GM10847 (cell line): ENCODE results near the gene BACH2.

Experiments
- POLR2A ChIP-seq: IDR thresholded peaks from 2 replicates; pipeline ENCODE4 v1.6.1; 2011; ENCODE audit not compliant: insufficient read length; ENCODE audit errors: extremely low read depth

Gene BACH2

GRCh38 chr6:90314514-90314913 is 17.9 kb upstream of the BACH2 start:
- no peak for TF ChIP-seq POLR2A

DNA sequence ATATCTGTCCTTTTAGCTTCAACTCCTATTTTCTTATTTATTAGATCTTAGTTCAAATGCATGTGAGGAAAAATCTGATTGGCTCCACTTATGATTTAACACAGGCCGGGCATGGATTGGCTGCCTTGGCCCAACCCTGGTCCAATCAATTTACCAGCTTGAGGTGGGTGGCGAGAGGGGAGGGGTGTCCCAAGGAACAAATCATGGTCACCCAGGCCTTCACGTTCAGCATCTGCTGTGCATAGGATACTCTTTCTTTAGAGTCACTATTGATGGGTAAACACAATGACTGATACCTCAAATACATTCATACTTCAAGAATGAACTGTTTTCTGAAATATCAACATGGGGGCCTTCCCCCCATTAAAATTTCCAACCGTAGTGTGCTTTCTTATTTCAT is 14.9 kb upstream of the BACH2 start:
- TF ChIP-seq POLR2A = no peak

GRCh38 chr6:90305800-90306448 is 9.3 kb upstream of the BACH2 start:
- no peak for TF ChIP-seq POLR2A

DNA sequence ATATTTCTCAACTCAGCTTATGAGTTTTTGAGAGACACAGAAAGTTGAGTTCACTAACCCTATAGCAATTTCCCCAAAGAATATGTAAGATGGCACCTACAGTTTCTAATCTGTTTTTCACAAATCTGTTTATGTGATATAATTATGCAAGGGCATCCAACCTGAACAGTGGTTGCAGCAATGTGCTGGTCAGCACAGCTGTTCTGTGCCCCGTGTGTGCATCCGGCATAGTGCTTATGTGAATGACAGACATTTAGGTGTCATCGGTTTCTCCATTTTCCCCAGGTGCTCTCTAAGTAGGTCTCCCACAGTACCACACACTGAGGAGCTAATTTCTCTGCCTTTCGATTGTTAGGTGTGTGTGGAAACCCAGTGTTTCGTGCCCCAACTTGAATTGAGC is 7.7 kb upstream of the BACH2 start:
- TF ChIP-seq POLR2A = no peak

GRCh38 chr6:90303039-90303438 is 6.4 kb upstream of the BACH2 start:
- no peak for TF ChIP-seq POLR2A

- TF ChIP-seq POLR2A = no peak
Observed at GRCh38 chr6:90302320-90302719, 5.7 kb upstream of the BACH2 start.

DNA sequence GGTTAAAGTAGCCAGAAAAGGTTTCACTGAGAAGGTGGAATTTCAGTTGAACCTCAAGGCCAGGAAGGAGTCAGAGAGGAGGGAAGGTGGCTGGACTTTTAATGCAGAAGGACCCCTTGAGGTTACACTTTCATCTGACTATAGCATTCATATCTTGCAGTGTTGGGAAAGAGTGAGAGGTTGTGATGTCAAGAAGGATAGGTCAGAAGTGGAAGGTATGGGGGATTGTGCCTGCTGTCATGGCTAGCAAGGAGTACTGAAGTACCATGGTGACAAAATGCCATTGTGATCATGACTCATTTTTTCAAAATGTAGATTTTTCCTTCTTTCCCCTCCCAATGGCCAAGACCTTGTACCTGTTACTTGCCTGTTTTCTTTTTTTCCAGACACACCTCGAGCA is 5.2 kb upstream of the BACH2 start:
- no peak for TF ChIP-seq POLR2A

DNA sequence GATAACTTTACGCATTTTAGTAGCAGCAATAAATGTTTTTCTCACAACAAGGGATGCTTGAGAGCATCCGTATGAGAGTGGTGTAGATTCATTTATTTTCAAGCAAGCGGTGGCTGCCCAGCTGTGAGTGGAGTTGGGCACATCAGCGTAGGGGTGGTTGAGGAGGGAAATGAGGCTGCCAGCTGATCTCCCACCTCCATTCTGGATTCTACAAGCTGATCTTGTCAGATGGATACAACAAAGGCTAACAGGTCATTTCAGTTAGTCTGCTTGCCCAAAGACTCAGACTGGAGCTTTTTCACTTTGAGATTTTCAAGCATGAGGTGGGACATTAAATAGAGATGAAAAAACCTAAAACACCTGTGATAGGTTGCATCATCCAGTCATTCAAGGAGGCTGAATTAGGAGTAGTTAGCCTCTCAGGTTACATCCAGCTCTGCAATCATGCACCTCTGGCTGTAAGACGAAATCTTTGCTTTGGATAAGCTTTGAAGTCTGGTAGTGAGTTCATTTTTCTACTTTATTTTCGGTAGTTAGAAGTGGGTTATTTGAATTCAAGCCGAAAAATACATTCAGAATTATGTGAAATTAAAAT is 1.9 kb upstream of the BACH2 start:
- TF ChIP-seq POLR2A = no peak

- no peak for TF ChIP-seq POLR2A
Observed at GRCh38 chr6:90297867-90298381, 1.3 kb upstream of the BACH2 start.

GRCh38 chr6:90297115-90297866 is 648 bp upstream of the BACH2 start:
- TF ChIP-seq POLR2A = no peak

DNA sequence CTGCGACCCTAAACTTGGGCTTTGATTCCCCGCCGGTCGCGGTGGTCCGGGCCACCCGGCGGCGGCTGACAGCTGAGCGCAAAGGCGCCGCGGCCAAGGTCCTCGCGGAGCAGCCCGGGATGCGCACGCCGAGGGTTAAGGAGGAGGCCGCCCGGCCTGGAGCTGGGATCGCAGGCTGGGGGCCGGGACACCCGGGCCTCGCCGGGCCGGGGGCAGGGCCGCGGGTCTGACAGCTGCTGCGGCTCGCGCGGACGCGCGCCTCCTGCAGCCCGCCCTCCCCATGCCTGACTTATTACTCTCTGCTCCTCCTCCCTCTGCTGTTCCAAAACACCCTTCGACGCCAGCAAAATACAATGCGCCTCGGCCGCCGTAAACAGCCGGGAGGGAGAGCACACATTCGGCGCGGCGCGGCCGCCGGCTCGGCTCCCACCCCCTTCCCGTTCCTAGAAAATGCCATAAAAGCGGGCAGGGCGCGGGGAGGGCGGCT is 746 bp downstream of the BACH2 start:
- TF ChIP-seq POLR2A = no peak

DNA sequence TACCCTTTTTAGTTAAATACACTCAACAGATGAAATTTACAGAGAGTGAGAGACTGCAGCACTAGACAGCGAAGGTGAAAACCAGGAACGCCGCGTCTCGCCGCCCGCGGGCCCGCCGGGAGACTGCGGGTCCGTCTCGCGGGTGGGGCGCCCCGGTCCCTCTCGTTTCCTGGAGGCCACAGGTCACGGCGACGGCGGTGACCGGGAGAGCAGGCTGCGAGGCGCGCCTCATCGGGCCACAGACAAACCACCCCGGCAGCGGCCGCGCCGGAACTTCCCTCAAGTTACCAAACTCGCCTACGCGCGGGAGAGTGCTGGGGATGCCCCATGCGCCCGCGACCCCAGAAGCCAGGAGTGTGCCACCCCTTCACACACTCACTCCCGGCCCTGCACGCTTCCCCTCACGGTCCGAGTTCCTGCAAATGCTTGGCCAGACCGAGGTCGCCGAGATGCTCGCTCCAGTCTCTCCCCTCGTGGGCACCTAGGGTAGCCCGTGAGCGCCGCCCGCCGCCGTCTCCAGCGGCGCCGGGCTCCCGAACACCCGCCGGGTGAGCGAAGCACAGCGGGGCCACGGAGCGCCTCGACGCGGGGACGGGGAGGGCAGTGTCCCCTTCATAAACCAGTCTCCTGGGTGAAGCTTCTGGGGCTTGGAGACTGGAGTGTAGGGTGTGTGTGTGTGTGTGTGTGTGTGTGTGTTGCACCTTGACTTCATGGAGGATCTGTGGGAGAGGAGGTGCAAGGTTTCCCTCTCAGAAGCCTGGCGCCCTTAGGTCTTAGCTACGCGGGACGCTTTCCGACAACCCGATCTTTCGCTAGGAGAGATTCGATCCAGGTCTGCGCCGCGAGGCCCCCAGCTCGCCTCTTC is 1.4 kb downstream of the BACH2 start:
- no peak for TF ChIP-seq POLR2A

GRCh38 chr6:90294614-90294988 is 2.0 kb downstream of the BACH2 start:
- no peak for TF ChIP-seq POLR2A

DNA sequence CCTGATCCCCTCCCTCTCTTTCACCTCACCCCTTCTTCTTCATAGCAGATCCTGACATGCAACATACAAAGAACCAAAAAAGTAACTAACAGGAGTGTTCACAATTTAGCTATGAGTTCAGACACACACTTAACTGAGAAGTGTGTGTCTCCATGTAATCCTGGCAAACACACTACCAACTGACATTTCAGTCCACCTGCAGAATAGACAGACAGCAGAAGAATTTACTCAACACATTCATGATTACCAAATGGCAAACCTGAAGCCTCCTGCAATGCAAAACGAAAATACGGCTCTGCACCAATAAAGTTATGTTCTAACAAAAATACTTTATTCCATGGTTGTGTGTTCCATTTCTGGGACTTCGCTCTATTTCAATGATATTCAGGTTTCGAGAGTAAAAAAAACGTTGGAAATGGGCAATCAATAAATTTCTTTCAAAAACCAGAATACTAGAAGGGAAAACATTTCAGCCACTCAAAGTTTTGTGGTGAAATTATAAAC is 2.6 kb downstream of the BACH2 start:
- TF ChIP-seq POLR2A = no peak

DNA sequence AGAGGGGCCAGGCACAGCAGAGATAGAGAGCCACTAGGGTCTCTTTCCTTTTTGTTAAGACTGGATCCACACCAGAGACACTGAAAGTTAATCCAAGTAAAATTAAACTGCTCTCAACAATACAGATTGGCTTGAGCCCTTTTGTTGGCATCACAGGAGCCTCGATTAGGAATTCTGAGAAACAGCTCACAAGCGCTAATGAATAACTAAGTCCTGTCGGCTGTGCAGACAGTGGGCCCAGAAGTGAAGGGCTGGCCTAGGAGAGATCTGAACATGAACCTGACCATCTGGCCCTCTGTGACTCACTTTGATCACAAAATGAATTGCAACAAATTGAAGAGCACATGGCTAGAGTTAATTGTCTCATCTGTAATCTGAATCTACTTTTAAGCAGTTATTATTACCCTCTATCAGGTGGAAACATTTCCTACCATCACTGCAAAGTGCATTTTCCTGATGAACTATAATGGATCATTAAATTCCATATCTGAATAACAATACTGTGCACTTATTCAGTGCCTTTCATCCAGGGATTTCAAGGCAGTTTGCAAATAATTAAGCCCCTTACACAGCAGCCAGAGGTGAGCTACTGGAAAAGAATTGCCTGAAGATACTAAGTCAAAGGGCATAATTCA is 3.2 kb downstream of the BACH2 start:
- no peak for TF ChIP-seq POLR2A

GRCh38 chr6:90291565-90291964 is 5.1 kb downstream of the BACH2 start:
- TF ChIP-seq POLR2A = no peak
